DND-41 (cell line): ENCODE data around the gene FNDC11.

Experiments used
- ATAC-seq: fragments of 200-7000 bp; cut with Tn5 transposase; 3 replicates; pipeline ENCODE4 v1.9.1; 2021; ENCODE audit warnings: low read depth; ENCODE audit not compliant: insufficient read depth
- DNase-seq: peaks from one replicate; pipeline ENCODE4 v3.0.0-alpha.2; 2020
- H2AFZ ChIP-seq: 2 replicates; pipeline ENCODE4 v1.6.0; 2012; ENCODE audit warnings: low read depth, low read length
- H3K27ac ChIP-seq: 2 replicates; pipeline ENCODE4 v1.5.1; 2012; ENCODE audit warnings: low read length, inconsistent platforms
- H3K27me3 ChIP-seq: fragments of 200-600 bp; sonication (generic); 2 replicates; pipeline ENCODE4 v1.6.0; 2012; ENCODE audit warnings: low read length, mild to moderate bottlenecking, inconsistent platforms; ENCODE audit not compliant: insufficient read depth, poor library complexity
- H3K36me3 ChIP-seq: 2 replicates; pipeline ENCODE4 v1.5.1; 2012; ENCODE audit warnings: low read length, inconsistent platforms; ENCODE audit not compliant: insufficient read depth
- H3K4me1 ChIP-seq: 2 replicates; pipeline ENCODE4 v1.5.1; 2012; ENCODE audit warnings: mild to moderate bottlenecking, low read length; ENCODE audit not compliant: insufficient read depth
- H3K4me2 ChIP-seq: 2 replicates; pipeline ENCODE4 v1.6.0; 2012; ENCODE audit warnings: mild to moderate bottlenecking, moderate library complexity, low read length, inconsistent platforms; ENCODE audit not compliant: insufficient read depth
- H3K4me3 ChIP-seq, 2 experiments: fragments of 200-600 bp in 1 of 2; shearing (Covaris generic) in 1 of 2; 2 replicates each; pipeline ENCODE4 v1.5.1; 2012 to 2016; ENCODE audit warnings: inconsistent platforms in 2 of 2, low read length in 2 of 2, mild to moderate bottlenecking in 2 of 2, low read depth in 1 of 2, moderate library complexity in 1 of 2
- H3K79me2 ChIP-seq: 2 replicates; pipeline ENCODE4 v1.6.0; 2012; ENCODE audit warnings: low read length, inconsistent platforms; ENCODE audit not compliant: insufficient read depth
- H3K9ac ChIP-seq: 2 replicates; pipeline ENCODE4 v1.6.0; 2012; ENCODE audit warnings: low read depth, mild to moderate bottlenecking, inconsistent platforms, low read length, moderate library complexity
- H3K9me3 ChIP-seq: 2 replicates; pipeline ENCODE4 v1.5.1; 2012; ENCODE audit warnings: low read length, moderate library complexity, mild to moderate bottlenecking, inconsistent platforms; ENCODE audit not compliant: insufficient read depth, severe bottlenecking
- H4K20me1 ChIP-seq: 2 replicates; pipeline ENCODE4 v1.6.0; 2012; ENCODE audit warnings: low read length; ENCODE audit not compliant: insufficient read depth
- EZH2 ChIP-seq: IDR thresholded peaks from 3 replicates; pipeline ENCODE4 v1.6.1; 2012; ENCODE audit warnings: borderline replicate concordance, low read depth, mild to moderate bottlenecking, moderate library complexity, low read length, inconsistent platforms; ENCODE audit not compliant: severe bottlenecking
- TF ChIP-seq, protein P1 (sequence below): IDR thresholded peaks from 2 replicates; pipeline ENCODE4 v1.5.1; 2012; ENCODE audit warnings: borderline replicate concordance, low read length, moderate library complexity, mild to moderate bottlenecking; ENCODE audit not compliant: poor library complexity, severe bottlenecking; ENCODE audit errors: extremely low read depth

FNDC11 gene

GRCh38 chr20:63518946-63519667, 34.9 kb upstream of the FNDC11 start:
- H3K9me3 ChIP-seq, result peaks cover 5% of the 10 kb centered on the region
- H4K20me1 ChIP-seq, result peaks cover 22% of the 10 kb centered on the region
- peak overlapping the region; percentile 83; the same call in 1 of the 2 replicates for H3K9ac ChIP-seq
- H3K4me2 ChIP-seq, result peak overlapping the region; percentile 85
- no peak for DNase-seq
- TF ChIP-seq, protein P1, sequence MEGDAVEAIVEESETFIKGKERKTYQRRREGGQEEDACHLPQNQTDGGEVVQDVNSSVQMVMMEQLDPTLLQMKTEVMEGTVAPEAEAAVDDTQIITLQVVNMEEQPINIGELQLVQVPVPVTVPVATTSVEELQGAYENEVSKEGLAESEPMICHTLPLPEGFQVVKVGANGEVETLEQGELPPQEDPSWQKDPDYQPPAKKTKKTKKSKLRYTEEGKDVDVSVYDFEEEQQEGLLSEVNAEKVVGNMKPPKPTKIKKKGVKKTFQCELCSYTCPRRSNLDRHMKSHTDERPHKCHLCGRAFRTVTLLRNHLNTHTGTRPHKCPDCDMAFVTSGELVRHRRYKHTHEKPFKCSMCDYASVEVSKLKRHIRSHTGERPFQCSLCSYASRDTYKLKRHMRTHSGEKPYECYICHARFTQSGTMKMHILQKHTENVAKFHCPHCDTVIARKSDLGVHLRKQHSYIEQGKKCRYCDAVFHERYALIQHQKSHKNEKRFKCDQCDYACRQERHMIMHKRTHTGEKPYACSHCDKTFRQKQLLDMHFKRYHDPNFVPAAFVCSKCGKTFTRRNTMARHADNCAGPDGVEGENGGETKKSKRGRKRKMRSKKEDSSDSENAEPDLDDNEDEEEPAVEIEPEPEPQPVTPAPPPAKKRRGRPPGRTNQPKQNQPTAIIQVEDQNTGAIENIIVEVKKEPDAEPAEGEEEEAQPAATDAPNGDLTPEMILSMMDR, result no peak
- no peak for TF ChIP-seq EZH2
- no peak for ATAC-seq
- H3K27ac ChIP-seq, result no peak overlapping the region
- H3K4me1 ChIP-seq, result peaks cover 27% of the 10 kb centered on the region
- H2AFZ ChIP-seq, result peak overlapping the region; percentile 90; the same call in 1 of the 2 replicates
- peak overlapping the region in 1 of 2 experiments; percentile 82; a peak in 2 of 4 replicates for H3K4me3 ChIP-seq
- peaks cover 11% of the 10 kb centered on the region for H3K79me2 ChIP-seq
- peaks cover 25% of the 10 kb centered on the region for H3K36me3 ChIP-seq
- peaks cover 5% of the 10 kb centered on the region for H3K27me3 ChIP-seq

DNA sequence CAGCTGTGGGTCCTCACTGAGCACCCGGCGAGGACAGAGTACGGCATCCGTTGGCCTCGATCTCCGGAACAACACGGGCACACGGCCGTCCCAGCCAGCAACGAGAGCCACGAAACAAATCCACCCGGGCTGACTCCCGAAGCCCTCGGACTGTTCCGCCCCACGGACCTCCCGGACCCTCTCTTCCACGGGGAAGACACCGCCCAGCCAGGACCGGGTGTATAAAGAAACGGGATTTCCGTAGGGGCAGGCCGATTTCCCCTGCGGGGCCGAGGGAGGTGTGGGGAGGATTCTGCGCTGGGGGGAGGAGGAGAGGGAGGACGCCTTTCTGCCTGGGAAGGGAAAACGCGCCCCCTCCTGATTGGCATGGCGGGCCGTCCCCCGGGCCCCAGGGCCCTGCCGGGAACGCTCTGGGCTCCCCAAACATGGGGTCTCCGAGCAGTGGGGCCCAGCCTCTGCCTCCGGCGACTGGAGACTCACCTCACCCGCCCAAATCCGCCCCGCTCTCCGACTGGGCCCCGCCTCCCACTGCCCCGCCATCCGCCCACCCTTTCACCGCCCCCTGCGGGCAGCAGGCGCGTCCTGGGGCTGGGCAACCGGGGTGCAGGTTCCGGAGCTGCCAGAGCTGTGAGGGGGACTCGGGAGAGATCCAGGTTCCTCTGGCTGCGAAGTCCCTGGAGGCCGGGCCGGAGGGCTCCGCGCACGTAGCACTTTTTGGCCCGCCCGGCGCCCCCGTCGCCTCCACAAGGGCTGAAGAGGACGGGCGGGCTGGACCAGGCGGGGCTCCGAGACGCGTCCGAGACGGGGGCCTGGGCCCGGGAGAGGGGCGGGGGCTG, 34.1 kb upstream of the FNDC11 start:
- no peak overlapping the region; the same call in 1 of the 2 replicates for H3K27ac ChIP-seq
- peaks cover 5% of the 10 kb centered on the region for H3K9me3 ChIP-seq
- peak overlapping the region; percentile 90 for H2AFZ ChIP-seq
- DNase-seq (peak; percentile 71), ATAC-seq (peak; percentile 59)
- H3K36me3 ChIP-seq, result peaks cover 25% of the 10 kb centered on the region
- H3K4me3 ChIP-seq, result peak overlapping the region; percentile 52 to 82
- TF ChIP-seq, protein P1, result peak; percentile 35
- no peak for TF ChIP-seq EZH2
- H4K20me1 ChIP-seq, result peaks cover 22% of the 10 kb centered on the region
- H3K27me3 ChIP-seq, result peaks cover 5% of the 10 kb centered on the region
- peaks cover 27% of the 10 kb centered on the region for H3K4me1 ChIP-seq
- peak overlapping the region; percentile 83 for H3K9ac ChIP-seq
- H3K4me2 ChIP-seq, result peak overlapping the region; percentile 85
- H3K79me2 ChIP-seq, result peaks cover 11% of the 10 kb centered on the region

GRCh38 chr20:63520504-63520933, 33.4 kb upstream of the FNDC11 start, which contains the start of gene PPDPF:
Gene PPDPF (plus strand): TSS chr20:63520765. CDS start chr20:63521309, 544 bp downstream.
- Histone ChIP-seq H3K9me3 (peaks cover 5% of the 10 kb centered on the region), H2AFZ (peak within 1 kb of the TSS; percentile 90), H3K4me1 (peaks cover 27% of the 10 kb centered on the region), H3K27me3 (peaks cover 5% of the 10 kb centered on the region), H3K4me3 (peak within 1 kb of the TSS; percentile 52 to 82), H4K20me1 (peaks cover 22% of the 10 kb centered on the region), H3K27ac (peak within 1 kb of the TSS; percentile 82), H3K9ac (peak within 1 kb of the TSS; percentile 83), H3K4me2 (peak within 1 kb of the TSS; percentile 85), H3K79me2 (peaks cover 11% of the 10 kb centered on the region), H3K36me3 (peaks cover 25% of the 10 kb centered on the region)
- TF ChIP-seq, protein P1, result no peak
- ATAC-seq (peak; percentile 81), DNase-seq (peak; percentile 82)
